HepG2 (cell line): ENCODE data around the gene NPR3. TPM values are rescaled to one million over a fixed set of nuclear protein-coding genes. Genes with fewer than 3 reads are reported as not detected.

Experiments used
- ATAC-seq: fragments of 200-7000 bp; cut with Tn5 transposase; 3 replicates; pipeline ENCODE4 v1.9.1; 2020; ENCODE audit warnings: mild to moderate bottlenecking, moderate library complexity
- BruUV-seq: library from RNA; stranded (reverse); fragments of 400-500 nt; replicated peaks from 2 replicates; lab custom pipeline; 2021; lab: Mats Ljungman, UMichigan
- CTCF ChIA-PET: fragments of 300-600 bp; formaldehyde crosslinking; extraction: SDS; loops from one replicate; lab custom pipeline; 2021; ENCODE audit warnings: low total read pairs, inconsistent platforms, low intra/inter-chr PET ratio; lab: Yijun Ruan, JAX
- POLR2A ChIA-PET: fragments of 350-600 bp; sonication (Branson Sonifier 250); formaldehyde crosslinking; loops from one replicate; lab custom pipeline; 2020; ENCODE audit warnings: antibody characterized with exemption, inconsistent platforms; lab: Yijun Ruan, JAX
- DNase-seq: peaks from one replicate; pipeline ENCODE4 v3.0.0-alpha.2; 2015; ENCODE audit warnings: low spot score
- FAIRE-seq: peaks from 3 replicates; lab custom pipeline; 2011; peaks lifted over from hg19 to GRCh38; lab: Jason Lieb, UNC
- H2AFZ ChIP-seq: one replicate; pipeline ENCODE4 v1.6.1; 2011; ENCODE audit warnings: low read length, inconsistent platforms
- H3K27ac ChIP-seq: fragments of 300-600 bp; 3 replicates; pipeline ENCODE4 v1.8.0; 2011; ENCODE audit warnings: mixed run types, mild to moderate bottlenecking, mixed read lengths, low read length, inconsistent platforms; ENCODE audit not compliant: insufficient read depth; ENCODE audit errors: extremely low read length
- H3K27me3 ChIP-seq, 2 experiments: fragments of 200-600 bp in 1 of 2; 2 replicates in 1 of 2; 3 replicates in 1 of 2; pipeline versions ENCODE4 v1.6.0 to v1.8.0; 2011; ENCODE audit warnings: low read length in 2 of 2, mild to moderate bottlenecking in 2 of 2, moderate library complexity in 2 of 2, inconsistent platforms in 1 of 2; ENCODE audit not compliant: insufficient read depth in 2 of 2, control insufficient read depth in 1 of 2
- H3K36me3 ChIP-seq, 2 experiments: fragments of 200-600 bp in 1 of 2; replicated peaks in 1 of 2; 2 replicates in 1 of 2; 3 replicates in 1 of 2; pipeline versions ENCODE4 v1.5.1 to v1.8.0; 2011; ENCODE audit warnings: low read length in 2 of 2, inconsistent platforms in 1 of 2; ENCODE audit not compliant: insufficient read depth in 2 of 2, control insufficient read depth in 1 of 2
- H3K4me1 ChIP-seq: 2 replicates; pipeline ENCODE4 v1.5.1; 2012; ENCODE audit warnings: low read length, inconsistent platforms; ENCODE audit not compliant: insufficient read depth
- H3K4me2 ChIP-seq: 2 replicates; pipeline ENCODE4 v1.6.0; 2011; ENCODE audit warnings: low read depth, low read length, inconsistent platforms
- H3K4me3 ChIP-seq, 3 experiments: fragments of 200-600 bp in 1 of 3; sonication (generic), shearing (Covaris generic) in 1 of 3; replicated peaks in 1 of 3; 2 replicates each; pipeline ENCODE4 v1.5.1; 2011 to 2016; ENCODE audit warnings: low read length in 3 of 3, inconsistent platforms in 2 of 3, low read depth in 2 of 3, mild to moderate bottlenecking in 2 of 3, control low read depth in 1 of 3, mixed read lengths in 1 of 3; ENCODE audit not compliant: insufficient read depth in 1 of 3
- H3K79me2 ChIP-seq: one replicate; pipeline ENCODE4 v1.6.1; 2011; ENCODE audit warnings: low read length, inconsistent platforms; ENCODE audit not compliant: insufficient read depth
- H3K9ac ChIP-seq: 2 replicates; pipeline ENCODE4 v1.6.0; 2011; ENCODE audit warnings: mild to moderate bottlenecking, low read depth, low read length, inconsistent platforms; ENCODE audit not compliant: insufficient read depth
- H3K9me3 ChIP-seq: 2 replicates; pipeline ENCODE4 v1.5.1; 2012; ENCODE audit warnings: mild to moderate bottlenecking, low read length
- H4K20me1 ChIP-seq: 2 replicates; pipeline ENCODE4 v1.6.0; 2011; ENCODE audit warnings: inconsistent platforms, mild to moderate bottlenecking, low read length, moderate library complexity; ENCODE audit not compliant: insufficient read depth
- LCORL ChIP-seq, 2 experiments: fragments of 450-650 bp in 1 of 2; sonication (generic) in 1 of 2; formaldehyde crosslinking in 1 of 2; IDR thresholded peaks; 2 replicates each; pipeline versions ENCODE4 v1.5.0 to v1.6.1; 2017 to 2020; ENCODE audit warnings: antibody characterized with exemption in 1 of 2, missing genetic modification reagents in 1 of 2
- MXI1 ChIP-seq: IDR thresholded peaks from 3 replicates; pipeline ENCODE4 v1.6.1; 2012; ENCODE audit warnings: low read depth, low read length, inconsistent platforms, borderline replicate concordance
- NCOA1 ChIP-seq: sonication (generic); formaldehyde crosslinking; IDR thresholded peaks from 2 replicates; pipeline ENCODE4 v1.9.0; 2021; ENCODE audit warnings: missing genetic modification reagents
- NONO ChIP-seq, 2 experiments: fragments of 450-650 bp in 1 of 2; sonication (generic) in 1 of 2; formaldehyde crosslinking in 1 of 2; IDR thresholded peaks in 1 of 2; conservative IDR thresholded peaks in 1 of 2; 2 replicates each; pipeline versions ENCODE4 v1.6.1 to v1.8.0; 2017 to 2022; ENCODE audit warnings: mild to moderate bottlenecking in 1 of 2, missing genetic modification reagents in 1 of 2, moderate library complexity in 1 of 2
- RFX5 ChIP-seq: IDR thresholded peaks from 2 replicates; pipeline ENCODE4 v1.6.1; 2011; ENCODE audit warnings: low read depth, low read length, improper control_type of control experiment
- SALL1 ChIP-seq: sonication (generic); formaldehyde crosslinking; IDR thresholded peaks from 2 replicates; pipeline ENCODE4 v1.8.0; 2022; ENCODE audit warnings: mild to moderate bottlenecking, missing genetic modification reagents
- ZFP1 ChIP-seq: IDR thresholded peaks from 2 replicates; pipeline ENCODE4 v1.6.1; 2016
- ZNF558 ChIP-seq: sonication (generic); formaldehyde crosslinking; IDR thresholded peaks from 2 replicates; pipeline ENCODE4 v1.9.0; 2022; ENCODE audit warnings: mild to moderate bottlenecking, missing genetic modification reagents, borderline replicate concordance
- ZNF780A ChIP-seq: sonication (generic); formaldehyde crosslinking; IDR thresholded peaks from 2 replicates; pipeline ENCODE4 v1.8.0; 2022; ENCODE audit warnings: mild to moderate bottlenecking, missing genetic modification reagents, moderate library complexity
- ZNF883 ChIP-seq: sonication (generic); formaldehyde crosslinking; IDR thresholded peaks from 2 replicates; pipeline ENCODE4 v1.5.1; 2020; ENCODE audit warnings: mild to moderate bottlenecking, missing genetic modification reagents; ENCODE audit errors: not compliant biosample characterization
- WGBS: methylation state at CpG from one replicate; pipeline ENCODE4 v1.1.6; 2017; ENCODE audit warnings: low lambda C conversion rate; 5-methylcytosine and 5-hydroxymethylcytosine counted together
- in situ Hi-C: cut with HindIII; loops from 2 replicates; pipeline ENCODE4 v1.10.0; 2017; ENCODE audit warnings: low pct_unique_long_range_greater_than_20kb; ENCODE audit not compliant: extremely low pct_ligation_motif_present
- intact Hi-C: fragments of 100-400 bp; cut with micrococcal nuclease; formaldehyde crosslinking; loops from one replicate; pipeline ENCODE4 v1.10.0; 2022; ENCODE audit not compliant: unreplicated experiment
- polyA plus RNA-seq, 8 experiments: library from polyadenylated mRNA; depleted of rRNA in 3 of 8; stranded (reverse) in 7 of 8; unstranded in 1 of 8; fragments of >200 nt; fragmentation: Illumina TruSeq in 4 of 8; extraction: Trizol in 4 of 8; gene quantifications; 2 replicates each; pipeline versions ENCODE4 v1.2.1 to v1.2.3, GENCODE V29; 2011 to 2016; ENCODE audit warnings: low read depth in 4 of 8, missing spikeins in 1 of 8, mixed read lengths in 1 of 8; ENCODE audit not compliant: insufficient read depth in 1 of 8
- total RNA-seq, 5 experiments: library from RNA; depleted of rRNA; stranded (reverse); fragments of >200 nt; fragmentation: Illumina TruSeq; extraction: Trizol; gene quantifications; 2 replicates each; pipeline ENCODE4 v1.2.3, GENCODE V29; 2016; ENCODE audit warnings: low read depth in 1 of 5
- TF ChIP-seq, protein P1 (sequence below): IDR thresholded peaks from 2 replicates; pipeline ENCODE4 v1.6.1; 2016
- TF ChIP-seq, protein P2 (sequence below), 2 experiments: sonication (generic) in 1 of 2; formaldehyde crosslinking in 1 of 2; IDR thresholded peaks; 2 replicates each; pipeline versions ENCODE4 v1.5.1 to v1.6.1; 2011 to 2020; ENCODE audit warnings: borderline replicate concordance in 1 of 2, low read depth in 1 of 2, low read length in 1 of 2, mild to moderate bottlenecking in 1 of 2, missing genetic modification reagents in 1 of 2, moderate library complexity in 1 of 2
- TF ChIP-seq, protein P3 (sequence below): sonication (generic); formaldehyde crosslinking; IDR thresholded peaks from 2 replicates; pipeline ENCODE4 v1.5.1; 2020; ENCODE audit warnings: mild to moderate bottlenecking, missing genetic modification reagents, moderate library complexity

The NPR3 gene
- total and polyA plus RNA-seq, 2 of the 13 experiments (the other 11 are each of a cell fraction or from before 2014, with no cell fraction given) = 0.01 TPM; not detected in 1

DNA sequence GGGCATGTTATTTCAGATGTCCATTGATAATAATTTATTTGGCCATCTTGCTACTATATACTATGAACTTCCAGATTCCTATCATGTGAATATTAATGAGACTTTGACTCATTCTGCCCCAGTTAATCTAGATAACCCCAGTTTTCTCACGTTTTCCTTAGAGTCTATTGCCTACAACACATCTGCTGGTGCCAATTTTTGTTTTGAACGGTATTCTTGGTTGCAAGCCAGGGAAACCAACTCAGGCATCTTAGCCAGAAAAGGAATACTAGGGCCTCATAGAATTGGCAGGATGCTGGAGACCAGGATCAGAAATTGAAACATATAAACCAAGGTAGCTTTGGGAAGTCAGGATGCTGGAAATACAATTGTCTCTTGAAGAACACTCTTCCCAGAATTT is 28.0 kb upstream of the NPR3 start:
- no peak for TF ChIP-seq NCOA1 (CRISPR knock-in tag)
- TF ChIP-seq NONO (IDR thresholded peaks at IDR 0.05) = no peak
- TF ChIP-seq NONO (CRISPR knock-in tag; conservative IDR thresholded peaks at IDR 0.05) = no peak
- no peak for TF ChIP-seq RFX5
- no peak for TF ChIP-seq ZNF780A
- TF ChIP-seq, protein P1, sequence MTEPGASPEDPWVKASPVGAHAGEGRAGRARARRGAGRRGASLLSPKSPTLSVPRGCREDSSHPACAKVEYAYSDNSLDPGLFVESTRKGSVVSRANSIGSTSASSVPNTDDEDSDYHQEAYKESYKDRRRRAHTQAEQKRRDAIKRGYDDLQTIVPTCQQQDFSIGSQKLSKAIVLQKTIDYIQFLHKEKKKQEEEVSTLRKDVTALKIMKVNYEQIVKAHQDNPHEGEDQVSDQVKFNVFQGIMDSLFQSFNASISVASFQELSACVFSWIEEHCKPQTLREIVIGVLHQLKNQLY (CRISPR knock-in tag) = no peak
- TF ChIP-seq ZNF883 (CRISPR knock-in tag) = no peak
- no peak for TF ChIP-seq MXI1
- no peak for TF ChIP-seq ZNF558
- no peak for TF ChIP-seq SALL1 (CRISPR knock-in tag)
- TF ChIP-seq, protein P2, sequence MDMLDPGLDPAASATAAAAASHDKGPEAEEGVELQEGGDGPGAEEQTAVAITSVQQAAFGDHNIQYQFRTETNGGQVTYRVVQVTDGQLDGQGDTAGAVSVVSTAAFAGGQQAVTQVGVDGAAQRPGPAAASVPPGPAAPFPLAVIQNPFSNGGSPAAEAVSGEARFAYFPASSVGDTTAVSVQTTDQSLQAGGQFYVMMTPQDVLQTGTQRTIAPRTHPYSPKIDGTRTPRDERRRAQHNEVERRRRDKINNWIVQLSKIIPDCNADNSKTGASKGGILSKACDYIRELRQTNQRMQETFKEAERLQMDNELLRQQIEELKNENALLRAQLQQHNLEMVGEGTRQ (IDR thresholded peaks at IDR 0.05; ENCODE audit: low read depth, low read length) = no peak
- TF ChIP-seq, protein P2 (CRISPR knock-in tag; IDR thresholded peaks at IDR 0.05; ENCODE audit: borderline replicate concordance) = no peak
- TF ChIP-seq LCORL (IDR thresholded peaks at IDR 0.05) = no peak
- TF ChIP-seq LCORL (CRISPR knock-in tag; IDR thresholded peaks at IDR 0.05) = no peak
- TF ChIP-seq ZFP1 (CRISPR knock-in tag) = no peak
- TF ChIP-seq, protein P3, sequence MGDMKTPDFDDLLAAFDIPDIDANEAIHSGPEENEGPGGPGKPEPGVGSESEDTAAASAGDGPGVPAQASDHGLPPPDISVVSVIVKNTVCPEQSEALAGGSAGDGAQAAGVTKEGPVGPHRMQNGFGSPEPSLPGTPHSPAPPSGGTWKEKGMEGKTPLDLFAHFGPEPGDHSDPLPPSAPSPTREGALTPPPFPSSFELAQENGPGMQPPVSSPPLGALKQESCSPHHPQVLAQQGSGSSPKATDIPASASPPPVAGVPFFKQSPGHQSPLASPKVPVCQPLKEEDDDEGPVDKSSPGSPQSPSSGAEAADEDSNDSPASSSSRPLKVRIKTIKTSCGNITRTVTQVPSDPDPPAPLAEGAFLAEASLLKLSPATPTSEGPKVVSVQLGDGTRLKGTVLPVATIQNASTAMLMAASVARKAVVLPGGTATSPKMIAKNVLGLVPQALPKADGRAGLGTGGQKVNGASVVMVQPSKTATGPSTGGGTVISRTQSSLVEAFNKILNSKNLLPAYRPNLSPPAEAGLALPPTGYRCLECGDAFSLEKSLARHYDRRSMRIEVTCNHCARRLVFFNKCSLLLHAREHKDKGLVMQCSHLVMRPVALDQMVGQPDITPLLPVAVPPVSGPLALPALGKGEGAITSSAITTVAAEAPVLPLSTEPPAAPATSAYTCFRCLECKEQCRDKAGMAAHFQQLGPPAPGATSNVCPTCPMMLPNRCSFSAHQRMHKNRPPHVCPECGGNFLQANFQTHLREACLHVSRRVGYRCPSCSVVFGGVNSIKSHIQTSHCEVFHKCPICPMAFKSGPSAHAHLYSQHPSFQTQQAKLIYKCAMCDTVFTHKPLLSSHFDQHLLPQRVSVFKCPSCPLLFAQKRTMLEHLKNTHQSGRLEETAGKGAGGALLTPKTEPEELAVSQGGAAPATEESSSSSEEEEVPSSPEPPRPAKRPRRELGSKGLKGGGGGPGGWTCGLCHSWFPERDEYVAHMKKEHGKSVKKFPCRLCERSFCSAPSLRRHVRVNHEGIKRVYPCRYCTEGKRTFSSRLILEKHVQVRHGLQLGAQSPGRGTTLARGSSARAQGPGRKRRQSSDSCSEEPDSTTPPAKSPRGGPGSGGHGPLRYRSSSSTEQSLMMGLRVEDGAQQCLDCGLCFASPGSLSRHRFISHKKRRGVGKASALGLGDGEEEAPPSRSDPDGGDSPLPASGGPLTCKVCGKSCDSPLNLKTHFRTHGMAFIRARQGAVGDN = no peak
- Histone ChIP-seq H3K27me3 (no peaks in the 10 kb centered on the region), H3K4me2 (no peak overlapping the region), H3K36me3 (no peaks in the 10 kb centered on the region), H4K20me1 (no peaks in the 10 kb centered on the region), H2AFZ (no peak overlapping the region), H3K79me2 (no peaks in the 10 kb centered on the region), H3K27ac (no peak overlapping the region), H3K9me3 (peaks cover 10% of the 10 kb centered on the region; the same call in 1 of the 2 replicates), H3K9ac (no peak overlapping the region), H3K4me1 (no peaks in the 10 kb centered on the region), H3K4me3 (no peak overlapping the region)
- no TSS peak for BruUV-seq
- ATAC-seq = no peak
- intact Hi-C loops = no loop called here
- DNase-seq = no peak
- FAIRE-seq = no peak
- 2% methylated on average over 2 of the region's 2 CpGs for WGBS
- CTCF ChIA-PET = no interaction called here
- in situ Hi-C loops = no loop called here
- POLR2A ChIA-PET = no interaction called here
